K562 (cell line): ENCODE results near the gene CGB8.

Source experiments
- BDP1 ChIP-seq: IDR thresholded peaks from 3 replicates; pipeline ENCODE4 v1.6.1; 2011; ENCODE audit not compliant: insufficient read length, insufficient read depth
- EZH2 ChIP-seq: IDR thresholded peaks from 2 replicates; pipeline ENCODE4 v1.6.1; 2012; ENCODE audit warnings: low read depth, mild to moderate bottlenecking, inconsistent platforms, low read length, borderline replicate concordance
- KDM1A ChIP-seq, 2 experiments: fragments of 450-650 bp; IDR thresholded peaks; 2 replicates each; pipeline ENCODE4 v1.6.1; 2016; ENCODE audit warnings: mild to moderate bottlenecking in 2 of 2
- KLF6 ChIP-seq: fragments of 250-450 bp; sonication (Bioruptor Pico); IDR thresholded peaks from 2 replicates; pipeline ENCODE4 v1.4.0; 2020; ENCODE audit warnings: mild to moderate bottlenecking, moderate library complexity, borderline replicate concordance
- LEF1 ChIP-seq: fragments of 450-650 bp; IDR thresholded peaks from 2 replicates; pipeline ENCODE4 v1.6.1; 2016; ENCODE audit warnings: mild to moderate bottlenecking
- ZSCAN32 ChIP-seq: fragments of 450-650 bp; formaldehyde crosslinking; IDR thresholded peaks from 2 replicates; pipeline ENCODE4 v1.4.0; 2020; ENCODE audit warnings: mild to moderate bottlenecking, moderate library complexity
- TF ChIP-seq, protein P1 (sequence below), 2 experiments: fragments of 450-650 bp; formaldehyde crosslinking in 1 of 2; IDR thresholded peaks; 2 replicates each; pipeline versions ENCODE4 v1.4.0 to v1.6.1; 2014 to 2020; ENCODE audit warnings: mild to moderate bottlenecking in 2 of 2, borderline replicate concordance in 1 of 2, low read depth in 1 of 2
- TF ChIP-seq, protein P2 (sequence below): sonication (generic); formaldehyde crosslinking; IDR thresholded peaks from 2 replicates; pipeline ENCODE4 v1.9.0; 2022; ENCODE audit warnings: mild to moderate bottlenecking, missing genetic modification reagents

DNA sequence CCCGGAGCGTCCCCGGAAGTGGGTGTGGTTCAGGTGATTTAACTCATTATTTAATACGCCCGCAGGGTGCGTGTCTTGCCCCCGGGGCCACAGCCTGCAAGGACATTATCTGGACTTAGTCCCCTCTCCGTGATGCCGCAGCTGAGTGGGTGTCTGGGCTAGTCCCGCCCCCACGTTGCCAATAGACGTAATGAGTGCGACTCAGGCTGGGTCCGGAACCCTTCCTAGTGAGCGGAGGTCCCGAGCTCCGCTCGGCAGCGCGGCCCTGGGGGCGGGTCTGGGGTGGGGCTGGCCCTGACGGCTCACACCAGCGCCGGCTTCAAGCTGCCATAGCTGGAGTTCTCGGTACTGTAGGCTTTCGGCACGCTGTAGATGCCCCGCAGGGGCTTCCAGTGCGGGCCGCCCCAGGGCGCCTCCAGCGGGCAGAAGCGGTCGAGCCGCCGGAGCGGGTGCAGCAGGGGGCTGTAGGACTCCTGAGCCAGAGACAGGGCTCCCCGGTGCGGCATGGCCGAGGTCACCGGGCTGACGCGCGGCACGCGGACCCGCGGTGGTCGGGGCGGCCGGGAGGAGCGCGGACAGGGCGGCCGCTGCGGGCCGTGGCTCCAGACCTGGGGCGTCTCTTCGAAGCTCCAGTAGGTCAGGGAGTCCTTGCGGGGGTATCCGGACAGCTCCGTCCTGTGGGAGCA lies 31.1 kb downstream of the CGB8 start:
- TF ChIP-seq, protein P1, sequence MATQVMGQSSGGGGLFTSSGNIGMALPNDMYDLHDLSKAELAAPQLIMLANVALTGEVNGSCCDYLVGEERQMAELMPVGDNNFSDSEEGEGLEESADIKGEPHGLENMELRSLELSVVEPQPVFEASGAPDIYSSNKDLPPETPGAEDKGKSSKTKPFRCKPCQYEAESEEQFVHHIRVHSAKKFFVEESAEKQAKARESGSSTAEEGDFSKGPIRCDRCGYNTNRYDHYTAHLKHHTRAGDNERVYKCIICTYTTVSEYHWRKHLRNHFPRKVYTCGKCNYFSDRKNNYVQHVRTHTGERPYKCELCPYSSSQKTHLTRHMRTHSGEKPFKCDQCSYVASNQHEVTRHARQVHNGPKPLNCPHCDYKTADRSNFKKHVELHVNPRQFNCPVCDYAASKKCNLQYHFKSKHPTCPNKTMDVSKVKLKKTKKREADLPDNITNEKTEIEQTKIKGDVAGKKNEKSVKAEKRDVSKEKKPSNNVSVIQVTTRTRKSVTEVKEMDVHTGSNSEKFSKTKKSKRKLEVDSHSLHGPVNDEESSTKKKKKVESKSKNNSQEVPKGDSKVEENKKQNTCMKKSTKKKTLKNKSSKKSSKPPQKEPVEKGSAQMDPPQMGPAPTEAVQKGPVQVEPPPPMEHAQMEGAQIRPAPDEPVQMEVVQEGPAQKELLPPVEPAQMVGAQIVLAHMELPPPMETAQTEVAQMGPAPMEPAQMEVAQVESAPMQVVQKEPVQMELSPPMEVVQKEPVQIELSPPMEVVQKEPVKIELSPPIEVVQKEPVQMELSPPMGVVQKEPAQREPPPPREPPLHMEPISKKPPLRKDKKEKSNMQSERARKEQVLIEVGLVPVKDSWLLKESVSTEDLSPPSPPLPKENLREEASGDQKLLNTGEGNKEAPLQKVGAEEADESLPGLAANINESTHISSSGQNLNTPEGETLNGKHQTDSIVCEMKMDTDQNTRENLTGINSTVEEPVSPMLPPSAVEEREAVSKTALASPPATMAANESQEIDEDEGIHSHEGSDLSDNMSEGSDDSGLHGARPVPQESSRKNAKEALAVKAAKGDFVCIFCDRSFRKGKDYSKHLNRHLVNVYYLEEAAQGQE (IDR thresholded peaks at IDR 0.05; ENCODE audit: borderline replicate concordance): no peak; the same call in 1 of the 2 replicates
- TF ChIP-seq, protein P1 (CRISPR knock-in tag; IDR thresholded peaks at IDR 0.05; ENCODE audit: low read depth): no peak
- TF ChIP-seq LEF1: no peak
- no peak for TF ChIP-seq ZSCAN32
- no peak for TF ChIP-seq KDM1A (IDR thresholded peaks at IDR 0.05)
- TF ChIP-seq, protein P2, sequence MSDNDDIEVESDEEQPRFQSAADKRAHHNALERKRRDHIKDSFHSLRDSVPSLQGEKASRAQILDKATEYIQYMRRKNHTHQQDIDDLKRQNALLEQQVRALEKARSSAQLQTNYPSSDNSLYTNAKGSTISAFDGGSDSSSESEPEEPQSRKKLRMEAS (CRISPR knock-in tag): peak; percentile 42
- TF ChIP-seq KLF6 (CRISPR knock-in tag): no peak
- no peak for TF ChIP-seq EZH2
- TF ChIP-seq BDP1: no peak
